ENCODE data around the gene THSD4. TPM values are rescaled to one million over a fixed set of nuclear protein-coding genes. Genes with fewer than 3 reads are reported as not detected.

THSD4 gene
- total RNA-seq, 2 experiments from 2014 or later = not detected

DNA sequence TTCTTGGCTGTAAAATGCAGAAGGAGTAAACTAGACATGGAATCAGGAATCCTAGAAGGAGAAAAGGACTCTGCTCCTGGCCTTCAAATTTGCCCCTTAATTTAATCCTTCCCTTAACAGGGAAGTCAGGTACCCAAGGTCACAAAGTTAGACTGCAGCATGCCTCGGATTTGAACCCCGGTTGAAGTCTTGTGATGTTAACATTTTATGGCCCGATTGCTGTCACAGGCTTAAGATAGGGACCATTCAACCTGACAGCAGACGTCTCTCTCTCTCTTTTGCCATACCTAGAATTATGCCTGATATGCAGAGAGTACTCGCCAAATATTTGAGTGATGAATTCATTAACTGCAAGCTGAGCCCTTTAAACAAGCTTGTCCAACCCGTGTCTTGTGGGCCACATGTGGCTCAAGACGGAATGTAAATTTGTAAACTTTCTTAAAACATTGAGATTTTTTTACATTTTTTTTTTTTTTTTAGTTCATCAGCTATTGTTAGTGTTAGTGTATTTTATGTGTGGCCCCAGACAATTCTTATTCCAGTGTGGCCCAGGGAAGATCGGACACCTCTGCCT is 217.2 kb downstream of the THSD4 start:
- Mint-ChIP-seq H3K4me1 (ENCODE audit: low read depth) (peaks cover 9% of the 10 kb centered on the region), H3K27ac (no peak overlapping the region), H3K9me3 (no peaks in the 10 kb centered on the region), H3K4me3 (no peak overlapping the region), H3K27me3 (no peaks in the 10 kb centered on the region), H3K36me3 (no peaks in the 10 kb centered on the region)
- DNase-seq = no peak
- ChIA-PET CTCF (no interaction called here), POLR2A (no interaction called here)
- intact Hi-C loops (cut with micrococcal nuclease) = no loop called here

DNA sequence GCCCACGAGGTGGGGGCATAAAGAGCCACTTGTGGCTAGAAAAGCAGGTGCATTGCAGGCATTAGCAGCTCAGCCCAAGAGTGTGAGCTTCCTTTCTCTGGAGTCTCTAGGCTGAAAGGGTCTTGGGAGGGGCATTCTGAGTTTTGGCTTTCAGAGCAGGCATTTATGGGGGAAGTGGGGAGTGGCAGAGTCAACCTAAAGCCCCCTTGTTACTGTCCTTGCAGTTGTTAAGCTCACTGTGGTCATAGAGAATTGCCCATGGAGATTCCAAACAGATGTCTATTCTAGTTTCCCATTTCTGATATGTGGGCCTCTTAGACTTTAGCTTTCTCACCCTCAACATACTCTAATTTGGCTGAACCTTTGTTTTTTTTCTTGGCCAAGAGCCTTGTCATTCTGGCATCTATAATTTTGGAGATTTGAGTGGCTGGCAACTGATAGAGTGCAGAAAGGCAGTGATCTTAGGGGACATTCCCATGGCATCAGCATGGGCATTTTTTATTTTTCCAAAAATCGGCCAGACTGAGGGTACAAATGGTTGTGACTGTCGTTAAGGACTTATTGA is 217.9 kb downstream of the THSD4 start:
- ChIA-PET CTCF (no interaction called here), POLR2A (no interaction called here)
- H3K36me3 Mint-ChIP-seq = no peaks in the 10 kb centered on the region
- H3K4me3 Mint-ChIP-seq = no peak overlapping the region
- peaks cover 9% of the 10 kb centered on the region for H3K4me1 Mint-ChIP-seq (ENCODE audit: low read depth)
- no peak overlapping the region for H3K27ac Mint-ChIP-seq
- intact Hi-C loops (cut with micrococcal nuclease) = no loop called here
- DNase-seq = no peak
- H3K27me3 Mint-ChIP-seq = no peaks in the 10 kb centered on the region
- H3K9me3 Mint-ChIP-seq = no peaks in the 10 kb centered on the region

DNA sequence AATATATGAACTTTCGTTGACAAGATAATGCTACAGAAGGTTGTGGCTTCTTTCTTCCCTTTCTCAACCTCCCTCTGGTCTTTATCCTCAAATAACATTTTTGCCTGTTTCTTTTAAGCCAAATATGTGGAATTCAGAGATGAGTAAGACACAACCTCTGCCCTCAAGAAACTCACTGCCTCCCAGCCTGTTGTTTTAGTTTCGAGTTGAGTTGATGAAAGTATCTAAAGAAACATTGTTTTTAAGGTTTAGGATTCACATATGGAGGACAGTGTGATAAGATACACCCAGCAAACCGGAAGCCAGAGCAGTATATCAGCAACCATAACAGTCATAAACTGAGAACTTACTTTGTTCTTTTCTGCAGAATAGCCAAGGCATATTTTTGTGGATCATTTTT is 218.6 kb downstream of the THSD4 start:
- Mint-ChIP-seq H3K4me1 (ENCODE audit: low read depth) (peaks cover 9% of the 10 kb centered on the region), H3K9me3 (no peaks in the 10 kb centered on the region), H3K4me3 (no peak overlapping the region), H3K36me3 (no peaks in the 10 kb centered on the region), H3K27ac (no peak overlapping the region), H3K27me3 (no peaks in the 10 kb centered on the region)
- intact Hi-C loops (cut with micrococcal nuclease) = no loop called here
- ChIA-PET POLR2A (no interaction called here), CTCF (no interaction called here)
- DNase-seq = peak; percentile 9

DNA sequence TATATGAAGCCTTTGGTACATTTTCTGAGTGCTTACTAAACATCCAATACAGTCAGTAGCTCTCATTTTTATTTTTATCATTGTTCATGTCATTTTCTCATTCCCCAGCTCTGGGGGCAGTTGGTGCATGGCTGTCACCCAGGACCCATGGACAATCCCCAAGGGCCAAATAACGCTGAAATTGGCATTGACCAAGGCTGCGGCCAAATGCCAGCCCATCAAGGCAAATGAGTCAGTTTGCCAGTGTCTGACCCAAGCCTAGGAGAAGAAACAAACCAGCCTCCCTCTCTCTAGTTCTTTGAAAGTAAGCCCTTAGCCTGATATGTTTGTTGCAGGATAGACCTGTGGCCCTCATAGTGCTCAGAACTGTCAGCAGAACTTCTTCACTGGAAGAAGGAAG is 219.2 kb downstream of the THSD4 start:
- no peak for DNase-seq
- intact Hi-C loops (cut with micrococcal nuclease) = no loop called here
- H3K27ac Mint-ChIP-seq = no peak overlapping the region
- no peak overlapping the region for H3K4me3 Mint-ChIP-seq
- no peaks in the 10 kb centered on the region for H3K27me3 Mint-ChIP-seq
- POLR2A ChIA-PET = no interaction called here
- no peaks in the 10 kb centered on the region for H3K36me3 Mint-ChIP-seq
- H3K4me1 Mint-ChIP-seq (ENCODE audit: low read depth) = peaks cover 9% of the 10 kb centered on the region
- CTCF ChIA-PET = no interaction called here
- no peaks in the 10 kb centered on the region for H3K9me3 Mint-ChIP-seq

DNA sequence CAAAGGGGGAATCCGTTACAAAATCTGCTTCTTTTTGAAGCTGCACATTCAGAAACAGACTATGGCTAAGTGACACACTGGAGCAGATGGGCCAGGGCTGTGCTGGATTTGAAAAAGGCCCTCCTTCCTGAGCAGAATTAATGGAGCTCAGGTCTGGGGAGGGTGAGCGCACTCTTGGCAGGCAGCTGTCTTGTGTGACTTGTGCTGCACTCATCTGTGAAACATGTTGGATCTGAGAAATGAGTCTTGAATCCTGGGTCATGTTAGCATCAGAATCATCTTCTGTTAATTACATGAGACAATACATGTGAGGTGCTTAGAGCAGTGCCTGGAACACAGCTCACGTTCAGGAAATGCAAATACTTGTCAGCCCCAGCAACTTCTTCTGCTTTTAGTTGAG is 219.6 kb downstream of the THSD4 start:
- Mint-ChIP-seq H3K4me3 (no peak overlapping the region), H3K27me3 (no peaks in the 10 kb centered on the region), H3K9me3 (no peaks in the 10 kb centered on the region), H3K4me1 (ENCODE audit: low read depth) (peaks cover 9% of the 10 kb centered on the region), H3K27ac (no peak overlapping the region), H3K36me3 (no peaks in the 10 kb centered on the region)
- intact Hi-C loops (cut with micrococcal nuclease) = no loop called here
- CTCF ChIA-PET = no interaction called here
- no peak for DNase-seq
- POLR2A ChIA-PET = no interaction called here

DNA sequence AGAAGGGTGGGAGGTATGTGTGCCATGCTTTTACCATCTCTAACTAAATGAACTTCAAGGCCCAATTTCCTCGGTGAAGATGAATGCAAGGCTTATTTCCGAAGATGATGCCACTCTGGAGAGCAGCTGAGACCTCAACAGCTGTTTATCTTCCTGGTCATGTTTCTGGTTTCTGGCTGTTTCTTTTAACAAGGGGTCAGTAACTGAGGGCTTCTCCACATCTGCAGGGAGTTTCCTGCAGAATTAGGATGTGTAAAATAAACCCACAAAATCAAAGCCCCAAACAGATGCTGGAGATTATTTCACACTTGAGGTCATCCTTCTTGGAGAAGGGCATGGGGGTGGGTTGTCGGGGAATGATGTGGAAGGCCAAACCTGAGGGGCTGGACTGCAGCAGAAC is 220.3 kb downstream of the THSD4 start:
- CTCF ChIA-PET = no interaction called here
- intact Hi-C loops (cut with micrococcal nuclease) = no loop called here
- Mint-ChIP-seq H3K27me3 (no peaks in the 10 kb centered on the region), H3K27ac (no peak overlapping the region), H3K36me3 (no peaks in the 10 kb centered on the region), H3K4me3 (no peak overlapping the region), H3K9me3 (no peaks in the 10 kb centered on the region), H3K4me1 (ENCODE audit: low read depth) (peaks cover 9% of the 10 kb centered on the region)
- POLR2A ChIA-PET = no interaction called here
- DNase-seq = no peak

DNA sequence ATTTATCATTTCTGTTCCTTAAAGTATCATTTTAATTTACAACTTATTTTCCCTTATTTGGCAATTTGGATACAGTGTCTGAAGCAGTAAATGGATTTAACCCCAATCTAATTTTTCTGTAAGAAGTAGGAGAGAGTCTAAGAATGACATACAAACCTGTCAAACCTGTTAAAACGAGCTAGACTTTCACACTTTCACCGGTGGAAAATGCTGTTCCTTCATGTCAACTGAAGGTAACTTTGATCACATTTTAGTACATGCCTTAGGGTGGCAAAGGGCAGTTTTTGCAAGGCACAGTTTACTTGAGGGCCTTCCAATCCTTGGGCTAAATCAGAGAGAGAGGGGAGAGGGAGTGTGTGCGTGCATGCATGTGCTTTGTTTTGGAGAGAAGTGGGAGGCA is 221.4 kb downstream of the THSD4 start:
- no peaks in the 10 kb centered on the region for H3K9me3 Mint-ChIP-seq
- H3K27ac Mint-ChIP-seq = no peak overlapping the region
- H3K36me3 Mint-ChIP-seq = no peaks in the 10 kb centered on the region
- no peak overlapping the region for H3K4me3 Mint-ChIP-seq
- no peaks in the 10 kb centered on the region for H3K27me3 Mint-ChIP-seq
- ChIA-PET POLR2A (no interaction called here), CTCF (no interaction called here)
- DNase-seq = no peak
- intact Hi-C loops (cut with micrococcal nuclease) = no loop called here
- peaks cover 9% of the 10 kb centered on the region for H3K4me1 Mint-ChIP-seq (ENCODE audit: low read depth)

DNA sequence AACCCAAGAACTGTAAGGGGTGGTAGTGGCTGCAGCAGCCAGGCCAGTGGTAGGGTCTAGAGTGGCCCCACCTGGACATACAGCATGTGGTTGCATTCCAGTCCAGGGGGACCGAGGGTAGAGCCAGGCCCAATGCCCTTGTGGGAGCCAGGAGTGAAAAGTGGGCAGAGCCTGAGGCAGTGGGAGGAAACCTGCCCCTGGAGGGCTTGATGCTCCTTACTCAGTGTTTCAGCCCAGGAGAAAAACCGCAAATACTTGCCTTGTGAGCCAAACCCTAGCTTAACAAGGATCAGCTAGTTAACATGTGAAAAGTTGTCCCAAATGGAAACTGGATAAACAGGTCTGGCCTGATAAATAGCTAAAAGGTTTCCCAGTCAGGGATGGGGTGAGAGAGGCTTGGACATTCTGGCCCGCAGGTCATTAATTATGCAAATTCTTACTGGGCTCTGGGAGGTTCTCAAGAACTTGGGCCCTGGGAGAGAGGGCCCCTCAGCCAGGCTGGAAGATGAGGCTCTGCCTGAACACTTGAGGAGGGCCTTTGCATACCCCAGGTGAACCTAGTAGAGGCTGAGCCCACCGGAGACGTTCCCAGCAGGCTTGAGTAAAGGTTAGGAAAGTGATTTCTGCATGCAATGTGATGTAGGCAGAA is 222.1 kb downstream of the THSD4 start:
- POLR2A ChIA-PET = no interaction called here
- CTCF ChIA-PET = no interaction called here
- no peak for DNase-seq
- intact Hi-C loops (cut with micrococcal nuclease) = no loop called here
- no peak overlapping the region for H3K27ac Mint-ChIP-seq
- H3K4me3 Mint-ChIP-seq = no peak overlapping the region
- peaks cover 9% of the 10 kb centered on the region for H3K4me1 Mint-ChIP-seq (ENCODE audit: low read depth)
- H3K27me3 Mint-ChIP-seq = no peaks in the 10 kb centered on the region
- H3K36me3 Mint-ChIP-seq = no peaks in the 10 kb centered on the region
- no peaks in the 10 kb centered on the region for H3K9me3 Mint-ChIP-seq

DNA sequence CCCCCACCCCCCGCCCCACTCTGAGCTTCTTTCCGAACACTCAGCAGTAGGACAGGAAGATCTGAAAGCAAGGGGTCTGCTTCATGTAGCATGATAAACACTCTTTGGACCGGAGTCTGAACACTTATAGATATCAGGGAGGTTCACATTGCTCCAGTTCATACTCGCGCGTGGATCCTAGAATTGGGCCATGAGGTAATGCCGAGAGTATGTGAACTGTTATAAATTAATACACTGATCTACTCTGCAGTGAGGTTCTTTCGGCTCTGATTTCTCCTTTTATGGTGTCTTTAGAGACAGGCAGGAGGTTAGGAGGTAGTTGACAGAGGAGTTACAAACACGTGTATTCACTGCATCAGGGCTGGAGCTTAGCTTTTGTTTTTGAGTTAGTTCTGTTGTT is 223.0 kb downstream of the THSD4 start:
- intact Hi-C loops (cut with micrococcal nuclease) = no loop called here
- Mint-ChIP-seq H3K36me3 (no peaks in the 10 kb centered on the region), H3K9me3 (no peaks in the 10 kb centered on the region), H3K4me1 (ENCODE audit: low read depth) (peaks cover 9% of the 10 kb centered on the region), H3K27me3 (no peaks in the 10 kb centered on the region), H3K4me3 (no peak overlapping the region), H3K27ac (no peak overlapping the region)
- ChIA-PET CTCF (no interaction called here), POLR2A (no interaction called here)
- DNase-seq = no peak

DNA sequence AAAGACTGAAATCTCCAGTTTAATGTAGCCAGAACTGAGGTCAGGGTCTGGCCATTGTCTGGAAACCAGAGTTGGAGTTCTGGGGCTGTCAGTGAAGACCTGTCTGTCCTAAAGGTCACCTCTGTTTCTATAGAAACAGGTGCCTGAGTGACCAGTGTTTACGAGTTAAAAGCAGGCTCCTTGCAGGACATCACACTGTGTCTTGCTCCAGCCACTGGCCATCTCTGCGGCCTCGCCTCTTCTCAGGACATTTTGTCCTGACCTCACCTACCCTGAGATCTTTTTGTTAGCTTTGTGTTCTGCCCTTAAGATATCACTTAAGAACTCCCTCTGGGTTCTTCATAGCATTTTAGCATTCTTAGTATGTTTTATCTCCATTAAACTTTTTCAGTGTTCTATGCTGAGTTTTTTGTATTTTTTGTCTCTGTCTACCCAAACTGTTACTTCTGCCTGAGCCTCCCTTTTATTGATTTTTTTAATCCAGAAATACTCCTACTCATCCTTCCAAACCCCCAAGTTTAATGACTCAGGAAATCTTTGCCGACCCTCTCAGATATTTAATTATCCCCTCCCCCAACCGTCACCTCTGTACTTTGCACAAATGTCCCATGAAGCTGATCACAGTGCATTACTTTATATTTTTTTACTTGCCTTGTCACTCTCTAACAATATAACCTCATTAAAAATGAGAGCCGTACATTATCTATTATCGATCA is 223.7 kb downstream of the THSD4 start:
- CTCF ChIA-PET = no interaction called here
- Mint-ChIP-seq H3K4me1 (ENCODE audit: low read depth) (peaks cover 2% of the 10 kb centered on the region), H3K27ac (no peak overlapping the region), H3K4me3 (no peak overlapping the region), H3K9me3 (no peaks in the 10 kb centered on the region), H3K36me3 (no peaks in the 10 kb centered on the region), H3K27me3 (no peaks in the 10 kb centered on the region)
- POLR2A ChIA-PET = no interaction called here
- DNase-seq = no peak
- intact Hi-C loops (cut with micrococcal nuclease) = no loop called here

DNA sequence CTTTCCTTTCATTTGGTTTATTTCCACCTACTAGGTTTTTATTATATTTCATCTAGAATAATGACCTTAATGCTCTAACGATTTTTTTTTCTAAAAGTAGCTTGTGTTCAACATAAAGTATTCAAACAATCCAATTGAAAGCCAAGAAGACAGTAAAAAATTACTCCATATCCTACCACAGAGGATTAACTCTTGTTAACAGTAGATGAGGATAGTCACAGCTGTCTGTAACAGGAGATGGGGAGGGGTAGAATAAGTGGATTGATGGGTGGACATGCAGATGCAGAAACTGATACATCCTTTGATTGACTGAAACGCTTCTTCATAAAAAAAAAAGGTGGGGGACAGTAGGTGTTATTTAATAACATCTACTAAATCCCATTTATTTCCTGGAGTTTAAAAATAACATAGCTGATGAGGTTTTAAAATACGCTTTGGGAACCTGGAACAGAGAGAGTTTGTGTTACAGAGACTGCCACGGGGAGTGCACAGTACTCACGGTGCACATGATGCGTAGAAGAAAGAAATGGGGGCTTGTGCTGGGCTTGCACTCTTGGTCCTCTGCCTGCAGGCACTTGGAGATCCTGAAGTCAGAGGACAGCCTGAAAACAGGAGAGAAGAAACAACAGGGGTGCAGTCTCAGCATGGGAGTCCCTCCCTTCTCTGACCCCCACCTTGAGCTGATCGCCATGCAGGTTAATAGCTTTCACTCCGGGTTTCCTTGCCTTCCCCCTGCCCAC is 226.7 kb downstream of the THSD4 start:
- Mint-ChIP-seq H3K36me3 (no peaks in the 10 kb centered on the region), H3K27ac (no peak overlapping the region), H3K9me3 (no peaks in the 10 kb centered on the region), H3K4me1 (ENCODE audit: low read depth) (no peaks in the 10 kb centered on the region), H3K27me3 (peaks cover 2% of the 10 kb centered on the region), H3K4me3 (no peak overlapping the region)
- no peak for DNase-seq
- ChIA-PET POLR2A (no interaction called here), CTCF (no interaction called here)
- intact Hi-C loops (cut with micrococcal nuclease) = no loop called here

DNA sequence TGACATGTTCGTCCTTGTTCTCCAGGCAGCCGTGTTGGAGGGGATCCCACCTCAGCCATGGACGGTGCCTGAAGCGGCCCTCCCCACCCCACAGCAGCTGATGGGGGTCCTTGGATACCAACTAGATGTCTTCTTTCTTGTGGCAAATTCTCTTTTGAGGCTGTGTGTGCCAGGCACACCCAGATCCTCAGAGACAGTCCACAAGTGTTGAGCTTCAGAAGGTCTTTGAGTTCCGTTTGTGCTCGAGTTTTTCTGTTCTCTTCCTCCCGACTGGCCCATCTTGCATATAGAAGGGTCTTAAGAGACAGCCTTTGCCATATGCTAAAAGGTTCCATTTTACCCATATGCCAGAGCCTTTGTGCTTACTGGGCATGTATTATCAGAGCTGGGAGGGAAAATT is 227.4 kb downstream of the THSD4 start:
- Mint-ChIP-seq H3K27me3 (peaks cover 5% of the 10 kb centered on the region), H3K4me1 (ENCODE audit: low read depth) (no peaks in the 10 kb centered on the region), H3K9me3 (no peaks in the 10 kb centered on the region), H3K4me3 (no peak overlapping the region), H3K36me3 (no peaks in the 10 kb centered on the region), H3K27ac (no peak overlapping the region)
- CTCF ChIA-PET = no interaction called here
- DNase-seq = no peak
- POLR2A ChIA-PET = no interaction called here
- intact Hi-C loops (cut with micrococcal nuclease) = no loop called here

Data from activated CD4-positive, alpha-beta memory T cell treated with anti-CD3 and anti-CD28 coated beads for 36 hours (primary cell).